T-helper 22 cell (primary cell): ENCODE measurements around the gene DMRT1.
"Not testable (repeated sequence)": the region's sequence is repeated elsewhere in the genome, so short reads cannot be mapped to it uniquely, and the experiment has no call there.

ENCODE experiments used
- DNase-seq: peaks from one replicate; pipeline ENCODE4 v3.0.0-alpha.2; 2020; ENCODE audit warnings: low read depth

Gene DMRT1

GRCh38 chr9:860706-861105 is 19.2 kb downstream of the DMRT1 start:
- DNase-seq = no peak

- DNase-seq = not testable (repeated sequence)
Measured at GRCh38 chr9:861525-861924, 20.0 kb downstream of the DMRT1 start.

- DNase-seq = no peak
Measured at GRCh38 chr9:875119-875962, 33.8 kb downstream of the DMRT1 start.

GRCh38 chr9:876425-876824 is 34.9 kb downstream of the DMRT1 start:
- no peak for DNase-seq

GRCh38 chr9:878239-878638 is 36.7 kb downstream of the DMRT1 start:
- DNase-seq = no peak

- DNase-seq = no peak
Measured at GRCh38 chr9:880725-881124, 39.2 kb downstream of the DMRT1 start.

- no peak for DNase-seq
Measured at GRCh38 chr9:882416-882924, 41.0 kb downstream of the DMRT1 start.

- no peak for DNase-seq
Measured at GRCh38 chr9:883011-883410, 41.5 kb downstream of the DMRT1 start.

GRCh38 chr9:886886-887285 is 45.4 kb downstream of the DMRT1 start:
- DNase-seq = no peak

- DNase-seq = no peak
Measured at GRCh38 chr9:892123-892522, 50.6 kb downstream of the DMRT1 start.

- no peak for DNase-seq
Measured at GRCh38 chr9:893115-893514, 51.6 kb downstream of the DMRT1 start.

GRCh38 chr9:893843-894420 is 52.4 kb downstream of the DMRT1 start:
- peak; percentile 6 for DNase-seq

- DNase-seq = no peak
Measured at GRCh38 chr9:899440-900184, 58.1 kb downstream of the DMRT1 start.

GRCh38 chr9:903886-904285 is 62.4 kb downstream of the DMRT1 start:
- DNase-seq = no peak

- DNase-seq = no peak
Measured at GRCh38 chr9:905906-906305, 64.4 kb downstream of the DMRT1 start.

- no peak for DNase-seq
Measured at GRCh38 chr9:908536-909205, 67.2 kb downstream of the DMRT1 start.

GRCh38 chr9:911005-911404 is 69.5 kb downstream of the DMRT1 start:
- no peak for DNase-seq

GRCh38 chr9:912776-913175 is 71.3 kb downstream of the DMRT1 start:
- no peak for DNase-seq

GRCh38 chr9:913526-913925 is 72.0 kb downstream of the DMRT1 start:
- DNase-seq = not testable (repeated sequence)

- DNase-seq = no peak
Measured at GRCh38 chr9:917730-918129, 76.2 kb downstream of the DMRT1 start.

GRCh38 chr9:920927-921326 is 79.4 kb downstream of the DMRT1 start:
- DNase-seq = no peak

GRCh38 chr9:922171-922570 is 80.7 kb downstream of the DMRT1 start:
- DNase-seq = no peak
